ENCODE data around the gene SNX22. TPM values are rescaled to one million over a fixed set of nuclear protein-coding genes. Genes with fewer than 3 reads are reported as not detected.

SNX22 gene
- total and polyA plus RNA-seq, 7 donors = 0.06 to 0.31 (median 0.17) TPM

- no peaks in the 10 kb centered on the region for H3K27me3 ChIP-seq (ENCODE audit: insufficient read depth in 3 of 3, low read length in 2 of 3)
- H3K4me1 ChIP-seq = peaks cover 10% of the 10 kb centered on the region
- DNase-seq (no peak), ATAC-seq (no peak)
- no peak overlapping the region for H3K4me3 ChIP-seq
- intact Hi-C loops (cut with DNase I) = no loop called here
- no peaks in the 10 kb centered on the region for H3K9me3 ChIP-seq
- no peak for TF ChIP-seq CTCF (IDR thresholded peaks at IDR 0.05)
- H3K36me3 ChIP-seq (ENCODE audit: insufficient read depth in 1 of 2, low read depth in 1 of 2) = peaks cover 29 to 97% of the 10 kb centered on the region in 2 donors
- 78 to 84% (median 79%) methylated on average over 3 of the region's 3 CpGs for WGBS, 3 donors
- H3K27ac ChIP-seq = no peak overlapping the region
These were observed 25.6 kb upstream of the SNX22 start for GRCh38 chr15:64125978-64126377.

GRCh38 chr15:64127521-64128270 lies 23.8 kb upstream of the SNX22 start:
- WGBS, 3 donors = 27 to 47% (median 31%) methylated on average over 6 of the region's 6 CpGs
- Histone ChIP-seq H3K4me1 (peaks cover 10% of the 10 kb centered on the region), H3K9me3 (no peaks in the 10 kb centered on the region), H3K4me3 (no peak overlapping the region), H3K36me3 (ENCODE audit: insufficient read depth in 1 of 2, low read depth in 1 of 2) (peaks cover 29 to 97% of the 10 kb centered on the region in 2 donors), H3K27ac (peak overlapping the region; percentile 66), H3K27me3 (ENCODE audit: insufficient read depth in 3 of 3, low read length in 2 of 3) (no peaks in the 10 kb centered on the region)
- ATAC-seq (peak; percentile 67 to 84 (median 74)), DNase-seq (no peak)
- no peak for TF ChIP-seq CTCF (IDR thresholded peaks at IDR 0.05)
- intact Hi-C loops (cut with DNase I) = no loop called here

GRCh38 chr15:64130159-64130558 lies 21.4 kb upstream of the SNX22 start:
- WGBS, 3 donors = 94 to 98% (median 95%) methylated on average over 3 of the region's 3 CpGs
- Histone ChIP-seq H3K36me3 (ENCODE audit: insufficient read depth in 1 of 2, low read depth in 1 of 2) (peaks cover 20 to 97% of the 10 kb centered on the region in 2 donors), H3K4me1 (peaks cover 10% of the 10 kb centered on the region), H3K4me3 (no peak overlapping the region), H3K27me3 (ENCODE audit: insufficient read depth in 3 of 3, low read length in 2 of 3) (no peaks in the 10 kb centered on the region), H3K9me3 (no peaks in the 10 kb centered on the region), H3K27ac (no peak overlapping the region)
- ATAC-seq (no peak), DNase-seq (no peak)
- TF ChIP-seq CTCF (IDR thresholded peaks at IDR 0.05) = no peak
- intact Hi-C loops (cut with DNase I) = no loop called here

- Histone ChIP-seq H3K27me3 (ENCODE audit: insufficient read depth in 3 of 3, low read length in 2 of 3) (no peaks in the 10 kb centered on the region), H3K27ac (no peak overlapping the region), H3K4me1 (peaks cover 10% of the 10 kb centered on the region), H3K4me3 (no peak overlapping the region), H3K36me3 (ENCODE audit: insufficient read depth in 1 of 2, low read depth in 1 of 2) (peaks cover 24 to 99% of the 10 kb centered on the region in 2 donors), H3K9me3 (no peaks in the 10 kb centered on the region)
- intact Hi-C loops (cut with DNase I) = no loop called here
- DNase-seq (no peak), ATAC-seq (no peak)
- WGBS, 3 donors = 79 to 85% (median 83%) methylated on average over 7 of the region's 7 CpGs
- TF ChIP-seq CTCF (IDR thresholded peaks at IDR 0.05) = no peak
These were observed 20.0 kb upstream of the SNX22 start for GRCh38 chr15:64131547-64131946.

- H3K27ac ChIP-seq = no peak overlapping the region
- no peak for ATAC-seq
These were observed 19.3 kb upstream of the SNX22 start for GRCh38 chr15:64132217-64132616.

More at GRCh38 chr15:64132217-64132616, 19.3 kb upstream of the SNX22 start:
- WGBS, 3 donors = 90 to 94% (median 93%) methylated on average over 4 of the region's 4 CpGs
- intact Hi-C loops (cut with DNase I) = no loop called here
- Histone ChIP-seq H3K4me1 (peaks cover 6% of the 10 kb centered on the region), H3K27me3 (ENCODE audit: insufficient read depth in 3 of 3, low read length in 2 of 3) (no peaks in the 10 kb centered on the region), H3K36me3 (ENCODE audit: insufficient read depth in 1 of 2, low read depth in 1 of 2) (peaks cover 28 to 99% of the 10 kb centered on the region in 2 donors), H3K4me3 (no peak overlapping the region), H3K9me3 (no peaks in the 10 kb centered on the region)
- TF ChIP-seq CTCF (IDR thresholded peaks at IDR 0.05) = no peak
- no peak for DNase-seq

Measured in psoas muscle (tissue), 8 donors.